GM10248 (cell line): ENCODE results near the gene ERGIC1.
"Not testable (repeated sequence)": the region's sequence is repeated elsewhere in the genome, so short reads cannot be mapped to it uniquely, and the experiment has no call there.

Experiments used
- CTCF ChIA-PET: fragments of 300-600 bp; sonication (Branson Sonifier 250); formaldehyde crosslinking; extraction: SDS; loops from one replicate; lab custom pipeline; 2021; ENCODE audit warnings: antibody characterized with exemption; lab: Yijun Ruan, JAX
- POLR2A ChIA-PET: fragments of 350-650 bp; sonication (Branson Sonifier 250); formaldehyde crosslinking; extraction: SDS; loops from one replicate; lab custom pipeline; 2020; ENCODE audit warnings: antibody characterized with exemption; lab: Yijun Ruan, JAX
- DNase-seq: peaks from one replicate; pipeline ENCODE4 v3.0.0; 2012; ENCODE audit errors: extremely low spot score
- CTCF ChIP-seq: IDR thresholded peaks from 2 replicates; pipeline ENCODE4 v1.5.1; 2012; ENCODE audit warnings: mild to moderate bottlenecking, low read depth; ENCODE audit errors: extremely low read depth, missing control alignments, control extremely low read depth

ERGIC1 gene, protein sequence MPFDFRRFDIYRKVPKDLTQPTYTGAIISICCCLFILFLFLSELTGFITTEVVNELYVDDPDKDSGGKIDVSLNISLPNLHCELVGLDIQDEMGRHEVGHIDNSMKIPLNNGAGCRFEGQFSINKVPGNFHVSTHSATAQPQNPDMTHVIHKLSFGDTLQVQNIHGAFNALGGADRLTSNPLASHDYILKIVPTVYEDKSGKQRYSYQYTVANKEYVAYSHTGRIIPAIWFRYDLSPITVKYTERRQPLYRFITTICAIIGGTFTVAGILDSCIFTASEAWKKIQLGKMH

DNA sequence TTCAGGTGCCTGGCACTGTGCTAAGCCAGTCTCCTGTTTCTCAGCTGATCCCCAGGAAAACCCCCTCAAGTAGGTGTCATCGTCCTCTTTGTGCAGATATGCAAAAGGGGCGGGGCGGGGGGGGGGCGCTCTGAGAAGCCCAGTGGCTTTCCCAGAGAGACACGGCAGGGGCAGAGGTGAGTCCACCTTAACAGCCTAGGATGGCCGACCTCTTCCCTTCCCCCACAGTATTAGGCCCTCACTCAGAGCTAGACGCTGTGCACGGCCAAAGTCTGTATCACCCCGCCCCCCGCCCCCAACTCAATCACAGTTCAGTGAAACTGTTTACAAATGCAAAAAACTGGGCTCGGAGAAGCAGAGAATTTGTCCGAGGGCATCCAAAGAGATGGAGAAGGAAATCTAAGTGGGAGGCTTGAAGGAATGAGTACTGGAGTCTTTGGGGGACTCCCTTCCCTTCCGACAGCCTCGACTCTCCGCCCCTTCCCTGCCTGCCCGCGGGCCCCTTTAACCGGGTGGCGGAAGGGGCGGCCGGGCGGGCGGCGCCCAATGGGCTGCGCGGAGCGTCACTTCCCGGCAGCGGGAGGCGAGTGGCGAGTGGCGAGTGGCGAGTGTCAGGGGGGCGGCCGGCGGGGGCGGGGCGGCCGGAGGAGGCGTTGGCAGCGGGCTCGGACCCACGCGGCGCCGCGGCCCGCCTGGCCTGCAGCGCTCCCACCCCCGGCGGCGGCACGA lies at the start of gene ERGIC1:
TSS of gene ERGIC1 (plus strand) at position 566 of the 729 bp plus-strand sequence. CDS start at position 729, 163 bp downstream.
- ChIA-PET CTCF (interaction anchor here (1.0 kb wide), 1 partner anchor 15 kb away, joined by 3 read pairs; no protein-coding TSS in a partner anchor), POLR2A (interaction anchor here (1.6 kb wide), 1 partner anchor 63 kb away, joined by 8 read pairs; the partner anchor contains the start of gene DUSP1)
- peak; percentile 92 for DNase-seq
- no peak for TF ChIP-seq CTCF

DNA sequence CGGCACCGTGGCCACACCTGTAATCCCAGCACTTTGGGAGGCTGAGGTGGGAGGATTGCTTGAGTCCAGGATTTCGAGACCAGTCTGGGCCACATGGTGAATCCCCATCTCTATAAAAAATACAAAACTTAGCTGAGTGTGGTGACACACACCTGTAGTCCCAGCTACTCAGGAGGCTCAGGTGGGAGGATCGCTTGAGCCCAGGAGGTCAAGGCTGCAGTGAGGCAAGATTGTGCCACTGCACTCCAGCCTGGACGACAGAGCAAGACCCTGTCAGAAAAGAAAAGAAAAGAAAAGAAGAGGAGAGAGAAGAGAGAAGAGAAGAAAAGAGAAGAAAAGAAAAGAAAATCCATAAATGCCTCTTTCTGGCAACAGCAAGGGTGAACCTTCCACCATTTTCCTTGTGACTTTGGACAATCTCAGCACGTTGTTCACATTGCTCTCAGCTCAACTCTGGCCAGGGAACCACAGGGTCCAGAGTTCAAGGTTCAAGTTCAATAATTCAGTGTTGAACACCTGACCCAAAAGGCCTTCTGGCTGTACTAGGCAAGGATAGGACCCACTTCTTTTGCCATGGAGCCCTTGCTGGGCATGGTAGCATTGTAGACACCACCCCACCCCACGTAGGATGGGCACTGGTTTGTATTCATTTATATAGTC lies 48.5 kb upstream of the ERGIC1 start:
- ChIA-PET POLR2A (no interaction called here), CTCF (interaction anchor here (1.4 to 3.4 kb wide), 3 partner anchors 9 to 14 kb away, joined by 3 to 17 read pairs (median 10); partner anchors contain the start of gene DUSP1)
- DNase-seq, result no peak
- no peak for TF ChIP-seq CTCF

DNA sequence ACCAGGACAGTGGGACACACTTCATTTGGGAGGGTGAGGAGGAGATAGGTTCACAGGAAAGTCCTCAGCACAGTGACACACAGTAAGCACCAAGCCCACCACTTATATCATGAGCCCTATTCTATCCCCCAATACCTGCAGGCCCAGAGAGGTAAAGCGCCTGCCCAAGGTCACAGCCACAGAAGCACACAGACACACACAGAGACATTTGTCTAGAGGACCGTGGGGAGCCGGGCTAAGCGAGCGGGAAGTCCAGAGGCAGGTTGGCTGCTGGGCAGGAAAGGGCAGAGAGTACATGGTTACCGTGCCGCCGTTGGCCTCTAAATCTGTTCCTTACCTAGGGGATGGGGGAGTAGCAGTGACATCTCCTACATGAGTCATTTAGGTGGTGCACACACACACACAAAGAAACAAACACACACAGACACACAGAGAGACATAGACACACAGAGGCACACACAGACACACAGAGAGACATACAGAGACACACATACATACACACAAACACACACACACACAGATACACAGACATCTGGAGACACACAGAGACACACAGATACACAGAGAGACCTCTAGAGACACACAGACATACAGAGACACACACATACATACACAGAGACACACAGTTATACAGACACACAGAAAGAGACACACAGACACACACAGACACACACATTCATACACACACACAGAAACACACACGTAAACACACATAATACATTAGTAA lies 47.2 kb upstream of the ERGIC1 start:
- no peak for DNase-seq
- ChIA-PET CTCF (interaction anchor here (0.8 to 2.5 kb wide), 2 partner anchors 9 to 11 kb away, joined by 3 to 11 read pairs; no protein-coding TSS in a partner anchor), POLR2A (no interaction called here)

GRCh38 chr5:172787538-172787937 lies 46.5 kb upstream of the ERGIC1 start:
- POLR2A ChIA-PET, DNase-seq: not testable (repeated sequence)
- CTCF ChIA-PET, result interaction anchor here (0.8 to 2.5 kb wide), 2 partner anchors 10 kb away, joined by 3 to 11 read pairs; no protein-coding TSS in a partner anchor

More for the DNA sequence above, 47.2 kb upstream of the ERGIC1 start:
- no peak for TF ChIP-seq CTCF

DNA sequence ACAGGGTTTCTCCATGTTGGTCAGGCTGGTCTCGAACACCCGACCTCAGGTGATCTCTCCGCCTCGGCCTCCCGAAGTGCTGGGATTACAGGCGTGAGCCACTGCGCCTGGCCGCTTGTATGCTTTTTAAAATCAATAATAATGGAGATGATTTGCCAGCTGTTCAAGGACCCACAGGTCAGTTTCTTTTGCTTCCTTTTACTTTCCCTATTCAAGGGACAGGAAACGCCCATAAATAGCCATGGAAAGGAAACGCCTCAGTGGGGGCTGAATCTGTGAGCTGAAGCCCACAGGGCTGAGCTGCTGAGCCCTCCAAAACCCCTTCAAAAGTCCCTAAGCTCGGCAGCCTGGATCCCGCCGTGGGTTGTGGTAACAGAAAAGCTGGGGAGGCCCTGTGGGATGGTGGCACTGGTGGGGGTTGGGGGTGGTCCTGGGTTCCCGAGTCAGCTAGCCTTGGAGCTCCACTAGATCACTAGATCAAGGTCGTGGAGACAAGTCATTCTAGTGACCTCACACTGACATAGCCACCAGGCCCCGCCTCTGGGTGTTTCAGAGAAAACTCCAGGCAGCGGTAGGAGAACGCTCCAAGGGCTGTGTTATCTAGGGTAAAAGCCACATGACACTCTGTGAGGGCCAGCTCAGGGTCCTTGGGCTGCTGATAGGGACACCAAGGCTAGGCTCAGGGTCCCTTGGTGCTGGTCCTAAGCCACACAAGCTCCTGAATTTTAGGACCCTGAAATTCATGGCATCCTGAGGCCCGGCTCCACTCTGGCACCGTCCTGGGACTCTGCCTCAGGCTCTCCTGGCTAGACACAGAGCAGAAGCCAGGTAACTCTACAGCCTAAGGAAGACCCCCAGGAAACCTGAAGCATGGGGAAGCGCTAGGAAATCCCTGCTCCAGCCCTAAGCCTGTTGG lies 45.0 kb upstream of the ERGIC1 start:
- peak; percentile 55 for DNase-seq
- no peak for TF ChIP-seq CTCF
- ChIA-PET POLR2A (interaction anchor here (1.0 kb wide), 1 partner anchor 18 kb away, joined by 7 read pairs; the partner anchor contains the start of gene DUSP1), CTCF (interaction anchor here (0.9 to 8.7 kb wide), 5 partner anchors 9 to 17 kb away, joined by 3 to 57 read pairs (median 3); partner anchors contain the start of gene DUSP1)
